ENCODE results near the gene KRTAP9-7.

DNA sequence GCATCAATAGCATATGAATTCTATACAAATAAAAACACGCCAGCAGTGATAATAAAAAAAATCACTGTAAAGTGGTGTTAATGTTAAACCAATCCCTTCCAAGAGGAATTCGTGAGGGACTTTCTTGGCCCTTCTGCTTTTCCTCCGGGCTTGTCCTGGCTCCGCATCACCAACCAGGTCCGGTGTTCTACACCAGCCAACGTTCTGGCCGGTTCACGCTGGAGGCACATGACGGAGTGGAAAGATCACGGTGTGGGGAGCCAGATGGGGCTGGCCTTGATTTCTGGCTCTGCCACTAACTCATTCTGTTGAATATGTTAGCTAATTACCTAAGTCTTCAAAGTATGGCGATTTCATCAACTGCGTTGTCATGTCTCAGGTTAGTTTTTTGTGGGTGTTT lies 28.6 kb downstream of the KRTAP9-7 start:
- TF ChIP-seq, protein P1, sequence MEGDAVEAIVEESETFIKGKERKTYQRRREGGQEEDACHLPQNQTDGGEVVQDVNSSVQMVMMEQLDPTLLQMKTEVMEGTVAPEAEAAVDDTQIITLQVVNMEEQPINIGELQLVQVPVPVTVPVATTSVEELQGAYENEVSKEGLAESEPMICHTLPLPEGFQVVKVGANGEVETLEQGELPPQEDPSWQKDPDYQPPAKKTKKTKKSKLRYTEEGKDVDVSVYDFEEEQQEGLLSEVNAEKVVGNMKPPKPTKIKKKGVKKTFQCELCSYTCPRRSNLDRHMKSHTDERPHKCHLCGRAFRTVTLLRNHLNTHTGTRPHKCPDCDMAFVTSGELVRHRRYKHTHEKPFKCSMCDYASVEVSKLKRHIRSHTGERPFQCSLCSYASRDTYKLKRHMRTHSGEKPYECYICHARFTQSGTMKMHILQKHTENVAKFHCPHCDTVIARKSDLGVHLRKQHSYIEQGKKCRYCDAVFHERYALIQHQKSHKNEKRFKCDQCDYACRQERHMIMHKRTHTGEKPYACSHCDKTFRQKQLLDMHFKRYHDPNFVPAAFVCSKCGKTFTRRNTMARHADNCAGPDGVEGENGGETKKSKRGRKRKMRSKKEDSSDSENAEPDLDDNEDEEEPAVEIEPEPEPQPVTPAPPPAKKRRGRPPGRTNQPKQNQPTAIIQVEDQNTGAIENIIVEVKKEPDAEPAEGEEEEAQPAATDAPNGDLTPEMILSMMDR (IDR thresholded peaks at IDR 0.05; ENCODE audit: low read depth, low read length, missing input control) = no peak
- TF ChIP-seq TAF1 (conservative IDR thresholded peaks at IDR 0.05) (no peak), RXRA (IDR thresholded peaks at IDR 0.05) (no peak), GABPA (IDR thresholded peaks at IDR 0.05 in 1 of 2, conservative IDR thresholded peaks at IDR 0.05 in 1 of 2) (no peak), YY1 (IDR thresholded peaks at IDR 0.05) (no peak), RAD21 (IDR thresholded peaks at IDR 0.05) (no peak), JUND (IDR thresholded peaks at IDR 0.05) (no peak), SP1 (IDR thresholded peaks at IDR 0.05) (no peak), HNF4A (conservative IDR thresholded peaks at IDR 0.05) (no peak), EGR1 (IDR thresholded peaks at IDR 0.05; ENCODE audit: low read depth in 2 of 2) (no peak)
- TF ChIP-seq, protein P2, sequence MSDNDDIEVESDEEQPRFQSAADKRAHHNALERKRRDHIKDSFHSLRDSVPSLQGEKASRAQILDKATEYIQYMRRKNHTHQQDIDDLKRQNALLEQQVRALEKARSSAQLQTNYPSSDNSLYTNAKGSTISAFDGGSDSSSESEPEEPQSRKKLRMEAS (IDR thresholded peaks at IDR 0.05) = no peak
- TF ChIP-seq, protein P3, sequence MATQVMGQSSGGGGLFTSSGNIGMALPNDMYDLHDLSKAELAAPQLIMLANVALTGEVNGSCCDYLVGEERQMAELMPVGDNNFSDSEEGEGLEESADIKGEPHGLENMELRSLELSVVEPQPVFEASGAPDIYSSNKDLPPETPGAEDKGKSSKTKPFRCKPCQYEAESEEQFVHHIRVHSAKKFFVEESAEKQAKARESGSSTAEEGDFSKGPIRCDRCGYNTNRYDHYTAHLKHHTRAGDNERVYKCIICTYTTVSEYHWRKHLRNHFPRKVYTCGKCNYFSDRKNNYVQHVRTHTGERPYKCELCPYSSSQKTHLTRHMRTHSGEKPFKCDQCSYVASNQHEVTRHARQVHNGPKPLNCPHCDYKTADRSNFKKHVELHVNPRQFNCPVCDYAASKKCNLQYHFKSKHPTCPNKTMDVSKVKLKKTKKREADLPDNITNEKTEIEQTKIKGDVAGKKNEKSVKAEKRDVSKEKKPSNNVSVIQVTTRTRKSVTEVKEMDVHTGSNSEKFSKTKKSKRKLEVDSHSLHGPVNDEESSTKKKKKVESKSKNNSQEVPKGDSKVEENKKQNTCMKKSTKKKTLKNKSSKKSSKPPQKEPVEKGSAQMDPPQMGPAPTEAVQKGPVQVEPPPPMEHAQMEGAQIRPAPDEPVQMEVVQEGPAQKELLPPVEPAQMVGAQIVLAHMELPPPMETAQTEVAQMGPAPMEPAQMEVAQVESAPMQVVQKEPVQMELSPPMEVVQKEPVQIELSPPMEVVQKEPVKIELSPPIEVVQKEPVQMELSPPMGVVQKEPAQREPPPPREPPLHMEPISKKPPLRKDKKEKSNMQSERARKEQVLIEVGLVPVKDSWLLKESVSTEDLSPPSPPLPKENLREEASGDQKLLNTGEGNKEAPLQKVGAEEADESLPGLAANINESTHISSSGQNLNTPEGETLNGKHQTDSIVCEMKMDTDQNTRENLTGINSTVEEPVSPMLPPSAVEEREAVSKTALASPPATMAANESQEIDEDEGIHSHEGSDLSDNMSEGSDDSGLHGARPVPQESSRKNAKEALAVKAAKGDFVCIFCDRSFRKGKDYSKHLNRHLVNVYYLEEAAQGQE (IDR thresholded peaks at IDR 0.05) = no peak
- TF ChIP-seq, protein P4, sequence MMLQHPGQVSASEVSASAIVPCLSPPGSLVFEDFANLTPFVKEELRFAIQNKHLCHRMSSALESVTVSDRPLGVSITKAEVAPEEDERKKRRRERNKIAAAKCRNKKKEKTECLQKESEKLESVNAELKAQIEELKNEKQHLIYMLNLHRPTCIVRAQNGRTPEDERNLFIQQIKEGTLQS (IDR thresholded peaks at IDR 0.05) = no peak
